Neural cell (in vitro differentiated cells): ENCODE data around the gene SPEG.

Experiments used
- CTCF ChIP-seq: fragments of 450-650 bp; IDR thresholded peaks from 2 replicates; pipeline ENCODE4 v1.5.1; 2014; ENCODE audit warnings: antibody characterized with exemption, mild to moderate bottlenecking, moderate library complexity; ENCODE audit not compliant: poor library complexity, severe bottlenecking
- EP300 ChIP-seq: fragments of 450-650 bp; conservative IDR thresholded peaks from 2 replicates; pipeline ENCODE4 v1.6.1; 2014; ENCODE audit warnings: antibody characterized with exemption, mild to moderate bottlenecking, moderate library complexity; ENCODE audit not compliant: poor library complexity, severe bottlenecking
- POLR2AphosphoS5 ChIP-seq: IDR thresholded peaks from 2 replicates; pipeline ENCODE4 v1.6.1; 2012
- REST ChIP-seq: IDR thresholded peaks from 2 replicates; pipeline ENCODE4 v1.6.1; 2012; ENCODE audit warnings: borderline replicate concordance
- TAF1 ChIP-seq: IDR thresholded peaks from 2 replicates; pipeline ENCODE4 v1.6.1; 2012; ENCODE audit warnings: low read depth

- TF ChIP-seq CTCF (no peak), EP300 (no peak), TAF1 (no peak), POLR2AphosphoS5 (no peak), REST (no peak)
These were observed 25.8 kb downstream of the SPEG start for GRCh38 chr2:219460424-219460926.
